22Rv1 (cell line): ENCODE data around the gene SRRD.

ENCODE experiments used
- CTCF ChIP-seq: fragments of 450-650 bp; IDR thresholded peaks from 2 replicates; pipeline ENCODE4 v1.5.1; 2017; ENCODE audit warnings: mild to moderate bottlenecking
- ZFX ChIP-seq: fragments of 450-650 bp; IDR thresholded peaks from 2 replicates; pipeline ENCODE4 v1.6.1; 2017; ENCODE audit warnings: antibody characterized with exemption, borderline replicate concordance

DNA sequence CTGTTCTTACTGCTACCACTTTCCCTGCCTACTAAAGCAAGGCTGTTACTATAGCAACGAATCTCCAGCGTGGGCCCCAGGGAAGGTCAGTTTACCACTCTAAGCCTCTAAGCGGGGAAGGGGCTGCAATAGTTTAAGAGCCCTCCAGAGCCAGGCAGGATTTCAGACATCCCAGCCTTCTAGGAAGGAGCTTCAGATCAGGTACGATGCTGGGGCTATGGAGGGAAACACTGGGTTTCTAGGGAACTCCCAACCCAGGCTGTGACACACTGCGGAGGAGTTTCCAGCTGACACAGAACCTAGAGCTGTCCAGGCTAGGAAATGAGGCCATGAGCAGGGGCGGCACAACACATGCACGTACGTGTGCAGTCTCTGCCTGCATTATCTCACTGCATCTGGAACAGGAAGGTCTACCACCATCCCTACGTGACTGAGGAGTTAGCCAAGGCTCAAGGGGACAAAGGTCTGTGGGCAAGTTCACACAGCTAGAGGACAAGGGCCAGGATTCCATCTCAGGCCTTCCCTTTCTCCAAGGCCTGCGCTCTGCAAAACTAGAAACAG, 20.5 kb upstream of the SRRD start:
- TF ChIP-seq CTCF = no peak
- TF ChIP-seq ZFX = no peak
